Left ventricle myocardium inferior (tissue), 1 donor: ENCODE measurements around the gene CPAMD8. TPM values are rescaled to one million over a fixed set of nuclear protein-coding genes. Genes with fewer than 3 reads are reported as not detected.

ENCODE experiments used
- DNase-seq: peaks from one replicate; pipeline ENCODE4 v3.0.0-alpha.2; 2020
- H3K27ac ChIP-seq: fragments of 200-600 bp; replicated peaks from 2 replicates; pipeline ENCODE4 v1.8.0; 2021
- H3K27me3 ChIP-seq: fragments of 200-600 bp; 2 replicates; pipeline ENCODE4 v1.8.0; 2021; ENCODE audit warnings: low read depth
- H3K36me3 ChIP-seq: fragments of 200-600 bp; 2 replicates; pipeline ENCODE4 v1.8.0; 2021
- H3K4me1 ChIP-seq: fragments of 200-600 bp; 2 replicates; pipeline ENCODE4 v1.8.0; 2021
- H3K4me3 ChIP-seq: fragments of 200-600 bp; 2 replicates; pipeline ENCODE4 v1.8.0; 2021; ENCODE audit warnings: mild to moderate bottlenecking, moderate library complexity
- H3K9me3 ChIP-seq: fragments of 200-600 bp; replicated peaks from 2 replicates; pipeline ENCODE4 v1.8.0; 2021
- intact Hi-C: fragments of 100-400 bp; cut with micrococcal nuclease; formaldehyde crosslinking; loops from one replicate; pipeline ENCODE4 v1.11.0; 2022
- total RNA-seq: library from RNA; stranded (reverse); fragmentation: NEBNext Ultra II Directional; extraction: Animal tissue kit (Norgen Biotek cat#: 25700); gene quantifications from one replicate; pipeline ENCODE4 v1.2.1, GENCODE V29; 2021
- TF ChIP-seq, protein P1 (sequence below): fragments of 200-600 bp; IDR thresholded peaks from 2 replicates; pipeline ENCODE4 v1.8.0; 2021; ENCODE audit warnings: antibody characterized with exemption, mild to moderate bottlenecking, borderline replicate concordance
- donor health status: DM: no; HTN: yes; CAD: no; lungs with severe emphysema.

Gene CPAMD8
- total RNA-seq, 1 donor from 2014 or later, result 13.7 TPM

DNA sequence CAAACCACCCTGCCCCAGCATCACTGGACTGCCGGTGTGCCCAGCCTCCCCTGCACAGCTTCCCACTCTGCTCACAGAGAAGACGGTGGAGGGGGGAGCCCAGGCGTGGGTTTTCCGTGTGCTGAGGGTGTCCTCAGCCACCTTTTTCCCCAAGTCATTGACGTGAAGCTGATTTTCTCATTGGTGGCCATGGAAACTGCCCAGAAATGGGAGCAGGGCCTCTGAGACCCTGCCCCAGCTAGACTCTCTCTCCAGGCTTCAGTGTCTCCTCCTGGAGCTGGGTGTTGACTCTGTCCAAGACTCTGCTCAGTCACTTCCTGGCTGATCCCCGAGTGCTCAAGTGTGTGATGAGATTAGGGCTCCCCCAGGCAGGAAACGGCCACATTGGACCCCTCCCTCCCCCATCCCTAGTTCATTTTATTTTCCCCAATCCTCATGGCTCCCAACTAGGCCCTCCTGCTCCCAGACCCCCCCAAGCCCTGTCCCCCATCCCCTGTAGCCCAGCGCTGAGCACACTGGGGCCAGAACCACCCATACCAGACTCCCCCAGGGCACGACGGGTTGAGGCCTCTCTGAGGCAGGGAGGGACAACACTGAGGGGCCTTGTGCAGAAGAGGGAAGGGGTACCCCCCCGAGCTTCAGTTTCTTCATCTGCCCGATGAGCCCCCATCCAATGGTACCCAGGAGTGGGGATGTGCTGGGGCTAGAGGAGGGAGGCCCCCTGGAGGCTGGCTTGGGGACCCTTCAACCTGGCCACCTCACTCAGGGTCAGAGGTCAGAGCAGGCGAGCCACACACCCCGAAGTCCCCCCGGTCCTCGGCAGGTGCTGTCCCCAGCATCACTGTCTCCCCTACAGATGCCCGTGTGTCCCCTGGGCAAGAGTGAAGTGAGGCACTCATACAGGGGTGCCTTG lies 139.0 kb downstream of the CPAMD8 start:
- Histone ChIP-seq H3K27me3 (no peaks in the 10 kb centered on the region), H3K36me3 (no peaks in the 10 kb centered on the region), H3K4me3 (no peak overlapping the region), H3K27ac (peak overlapping the region; percentile 89), H3K4me1 (peaks cover 46% of the 10 kb centered on the region), H3K9me3 (peaks cover 11% of the 10 kb centered on the region)
- no peak for DNase-seq
- TF ChIP-seq, protein P1, sequence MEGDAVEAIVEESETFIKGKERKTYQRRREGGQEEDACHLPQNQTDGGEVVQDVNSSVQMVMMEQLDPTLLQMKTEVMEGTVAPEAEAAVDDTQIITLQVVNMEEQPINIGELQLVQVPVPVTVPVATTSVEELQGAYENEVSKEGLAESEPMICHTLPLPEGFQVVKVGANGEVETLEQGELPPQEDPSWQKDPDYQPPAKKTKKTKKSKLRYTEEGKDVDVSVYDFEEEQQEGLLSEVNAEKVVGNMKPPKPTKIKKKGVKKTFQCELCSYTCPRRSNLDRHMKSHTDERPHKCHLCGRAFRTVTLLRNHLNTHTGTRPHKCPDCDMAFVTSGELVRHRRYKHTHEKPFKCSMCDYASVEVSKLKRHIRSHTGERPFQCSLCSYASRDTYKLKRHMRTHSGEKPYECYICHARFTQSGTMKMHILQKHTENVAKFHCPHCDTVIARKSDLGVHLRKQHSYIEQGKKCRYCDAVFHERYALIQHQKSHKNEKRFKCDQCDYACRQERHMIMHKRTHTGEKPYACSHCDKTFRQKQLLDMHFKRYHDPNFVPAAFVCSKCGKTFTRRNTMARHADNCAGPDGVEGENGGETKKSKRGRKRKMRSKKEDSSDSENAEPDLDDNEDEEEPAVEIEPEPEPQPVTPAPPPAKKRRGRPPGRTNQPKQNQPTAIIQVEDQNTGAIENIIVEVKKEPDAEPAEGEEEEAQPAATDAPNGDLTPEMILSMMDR, result no peak
- intact Hi-C loops, result no loop called here

DNA sequence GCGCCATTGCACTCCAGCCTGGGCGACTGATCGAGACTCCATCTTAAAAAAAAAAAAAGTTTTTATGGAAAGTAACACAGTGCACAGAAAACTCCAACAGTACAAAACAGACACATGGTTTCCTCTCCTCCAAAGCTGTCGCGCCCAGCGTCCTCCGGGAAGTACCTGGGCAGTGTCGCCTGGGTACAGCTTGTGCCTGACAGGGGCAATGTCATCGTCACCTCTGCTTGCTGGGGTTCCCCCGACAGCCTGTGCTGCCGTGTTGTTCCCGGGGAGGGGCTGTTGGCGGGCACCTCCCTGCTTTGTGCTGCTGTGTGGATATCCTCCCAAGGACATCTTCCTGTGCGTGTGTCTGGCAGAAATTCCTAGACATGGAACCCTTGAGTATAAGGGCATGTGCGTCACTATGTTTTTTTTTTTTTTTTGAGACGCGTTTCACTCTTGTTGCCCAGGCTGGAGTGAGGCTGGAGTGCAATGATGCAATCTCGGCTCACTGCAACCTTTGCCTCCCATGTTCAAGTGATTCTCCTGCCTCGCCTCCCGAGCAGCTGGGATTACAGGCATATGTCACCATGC lies 140.2 kb downstream of the CPAMD8 start:
- peak; percentile 73 for DNase-seq
- intact Hi-C loops, result no loop called here
- Histone ChIP-seq H3K36me3 (no peaks in the 10 kb centered on the region), H3K4me3 (peak overlapping the region; percentile 35), H3K27ac (peak overlapping the region; percentile 89), H3K9me3 (peaks cover 24% of the 10 kb centered on the region), H3K4me1 (peaks cover 46% of the 10 kb centered on the region), H3K27me3 (no peaks in the 10 kb centered on the region)
- TF ChIP-seq, protein P1, result no peak

DNA sequence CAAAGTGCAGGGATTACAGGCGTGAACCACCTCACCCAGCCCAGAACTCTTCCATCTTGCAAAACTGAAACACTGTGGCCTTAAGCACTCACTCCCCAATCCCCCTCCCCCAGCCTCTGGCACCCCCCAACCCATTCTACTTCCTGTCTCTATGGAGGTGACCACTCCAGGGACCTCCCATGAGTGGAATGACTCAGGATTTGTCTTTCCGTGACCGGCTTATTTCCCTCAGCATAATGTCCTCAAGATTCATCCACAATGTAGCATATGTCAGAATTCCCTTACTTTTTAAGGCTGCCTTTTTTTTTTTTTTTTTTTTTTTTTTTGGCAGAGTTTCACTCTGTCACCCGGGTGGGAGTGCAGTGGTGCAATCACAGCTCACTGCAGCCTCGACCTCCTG lies 141.4 kb downstream of the CPAMD8 start:
- no peak overlapping the region for H3K4me3 ChIP-seq
- H3K27ac ChIP-seq, result no peak overlapping the region
- intact Hi-C loops, result no loop called here
- H3K9me3 ChIP-seq, result peaks cover 29% of the 10 kb centered on the region
- TF ChIP-seq, protein P1, result no peak
- DNase-seq, result no peak
- H3K27me3 ChIP-seq, result no peaks in the 10 kb centered on the region
- no peaks in the 10 kb centered on the region for H3K36me3 ChIP-seq
- peaks cover 46% of the 10 kb centered on the region for H3K4me1 ChIP-seq

DNA sequence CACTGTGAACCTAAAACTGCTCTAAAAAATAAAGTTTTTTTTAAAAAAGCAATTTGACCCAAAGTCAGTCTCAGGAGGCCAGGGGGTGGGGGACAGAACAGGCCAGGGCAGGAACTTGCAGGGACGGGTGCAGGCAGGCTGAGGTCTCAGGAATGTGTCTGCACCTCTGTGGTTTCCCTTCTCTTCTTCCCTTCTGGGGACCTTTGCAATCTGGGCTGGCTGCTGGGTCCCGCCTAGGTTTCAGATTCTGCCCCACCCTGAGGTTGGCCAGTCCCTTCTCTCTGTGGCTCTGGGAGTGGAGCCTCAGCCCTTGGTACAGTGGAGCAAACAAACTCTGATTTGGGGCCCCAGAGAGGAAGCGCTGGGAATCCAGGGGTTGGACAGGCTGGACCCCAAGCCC lies 143.1 kb downstream of the CPAMD8 start:
- DNase-seq, result no peak
- Histone ChIP-seq H3K4me3 (no peak overlapping the region), H3K4me1 (peaks cover 31% of the 10 kb centered on the region), H3K36me3 (peaks cover 16% of the 10 kb centered on the region), H3K9me3 (peaks cover 29% of the 10 kb centered on the region), H3K27me3 (no peaks in the 10 kb centered on the region), H3K27ac (no peak overlapping the region)
- TF ChIP-seq, protein P1, result no peak
- intact Hi-C loops, result no loop called here

DNA sequence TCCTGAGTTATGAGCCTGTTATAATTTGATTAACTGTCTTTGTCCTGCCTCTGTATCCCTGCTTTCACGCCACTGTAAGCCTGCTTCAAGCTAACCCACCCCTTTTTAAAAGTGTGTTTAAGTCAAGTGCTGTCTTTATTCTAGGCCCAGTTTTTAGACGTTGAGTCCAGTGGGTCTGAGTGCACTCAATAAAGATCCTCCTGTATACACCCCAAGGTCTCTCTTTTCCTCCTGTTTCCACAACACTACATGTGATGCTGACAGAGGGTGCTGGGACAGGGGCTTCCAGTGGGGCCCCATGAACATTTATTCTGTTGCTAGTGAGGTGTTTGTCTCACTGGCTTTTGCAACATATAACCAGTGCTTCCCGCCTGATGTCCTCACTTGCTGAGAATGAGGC lies 144.5 kb downstream of the CPAMD8 start:
- intact Hi-C loops, result no loop called here
- Histone ChIP-seq H3K4me3 (no peak overlapping the region), H3K27me3 (no peaks in the 10 kb centered on the region), H3K9me3 (peaks cover 29% of the 10 kb centered on the region), H3K36me3 (peaks cover 29% of the 10 kb centered on the region), H3K27ac (no peak overlapping the region), H3K4me1 (peaks cover 27% of the 10 kb centered on the region)
- DNase-seq, result no peak
- TF ChIP-seq, protein P1, result no peak
